Measurements from ENCODE around the gene TNFAIP8L1.
A peak's percentile ranks its signal among the peaks of the same experiment; 100 is the strongest.

The TNFAIP8L1 gene

GRCh38 chr19:4602915-4603314 is 36.4 kb upstream of the TNFAIP8L1 start:
- H3K27me3 ChIP-seq (ENCODE audit: control insufficient read depth in 3 of 3, insufficient read depth in 3 of 3, low read depth in 1 of 3, low read length in 3 of 3) = no peaks in the 10 kb centered on the region
- no peak overlapping the region for H3K23ac ChIP-seq (ENCODE audit: low read depth, low read length, poor library complexity)
- no peak overlapping the region for H2BK5ac ChIP-seq (ENCODE audit: low read length)
- peaks cover 5 to 12% of the 10 kb centered on the region in 2 donors for H3K4me1 ChIP-seq (ENCODE audit: control insufficient read depth in 2 of 2, insufficient read depth in 1 of 2, low read depth in 1 of 2, low read length in 2 of 2)
- no peak overlapping the region for H3K9ac ChIP-seq (ENCODE audit: low read depth, low read length, poor library complexity)
- H2BK120ac ChIP-seq (ENCODE audit: low read depth, low read length) = no peak overlapping the region
- H3K14ac ChIP-seq (ENCODE audit: low read length) = no peak overlapping the region
- H2BK15ac ChIP-seq (ENCODE audit: low read length) = no peak overlapping the region
- H4K8ac ChIP-seq (ENCODE audit: low read depth, low read length) = no peak overlapping the region
- H2AFZ ChIP-seq (ENCODE audit: low read length) = no peak overlapping the region
- DNase-seq (ENCODE audit: low spot score) = no peak
- H2AK5ac ChIP-seq (ENCODE audit: low read depth, low read length) = no peak overlapping the region
- H3K36me3 ChIP-seq (replicated peaks in 1 of 2; ENCODE audit: control insufficient read depth in 2 of 2, insufficient read depth in 2 of 2, low read length in 2 of 2) = no peaks in the 10 kb centered on the region
- peaks cover 0 to 2% of the 10 kb centered on the region in 2 donors for H3K9me3 ChIP-seq (replicated peaks in 1 of 2; ENCODE audit: control insufficient read depth in 2 of 2, insufficient read depth in 1 of 2, low read depth in 1 of 2, low read length in 2 of 2)
- no peak overlapping the region for H3K4me3 ChIP-seq (ENCODE audit: low read length in 2 of 2)
- no peak overlapping the region for H4K91ac ChIP-seq (ENCODE audit: low read depth, low read length, poor library complexity)
- H3K18ac ChIP-seq (ENCODE audit: low read length) = no peak overlapping the region
- no peak overlapping the region for H3K4me2 ChIP-seq (ENCODE audit: insufficient read depth, low read length, poor library complexity, severe bottlenecking)
- no peak overlapping the region for H3K4ac ChIP-seq (ENCODE audit: low read length)
- H2BK12ac ChIP-seq (ENCODE audit: low read length) = no peak overlapping the region
- 100% methylated on average over 1 of the region's 1 CpG; no CpG with 5 or more reads in 1 of the 2 donors for WGBS, 2 donors (ENCODE audit: extremely low coverage in 2 of 2, insufficient read length in 2 of 2, insufficient replicate concordance in 1 of 2)
- H3K79me1 ChIP-seq (ENCODE audit: low read depth, low read length) = peaks cover 3% of the 10 kb centered on the region
- no peak overlapping the region for H3K27ac ChIP-seq (replicated peaks; ENCODE audit: low read length)

- H2AK5ac ChIP-seq (ENCODE audit: low read depth, low read length) = peak overlapping the region; percentile 16
- H4K91ac ChIP-seq (ENCODE audit: low read depth, low read length, poor library complexity) = no peak overlapping the region
- H2BK120ac ChIP-seq (ENCODE audit: low read depth, low read length) = no peak overlapping the region
- no peak overlapping the region for H3K14ac ChIP-seq (ENCODE audit: low read length)
- no peaks in the 10 kb centered on the region for H3K27me3 ChIP-seq (ENCODE audit: control insufficient read depth in 3 of 3, insufficient read depth in 3 of 3, low read depth in 1 of 3, low read length in 3 of 3)
- H3K9ac ChIP-seq (ENCODE audit: low read depth, low read length, poor library complexity) = no peak overlapping the region
- no CpG with 5 or more reads among the region's 6 CpGs for WGBS, 2 donors (ENCODE audit: extremely low coverage in 2 of 2, insufficient read length in 2 of 2, insufficient replicate concordance in 1 of 2)
- peaks cover 3 to 5% of the 10 kb centered on the region in 2 donors for H3K4me1 ChIP-seq (ENCODE audit: control insufficient read depth in 2 of 2, insufficient read depth in 1 of 2, low read depth in 1 of 2, low read length in 2 of 2)
- no peak overlapping the region for H3K18ac ChIP-seq (ENCODE audit: low read length)
- no peaks in the 10 kb centered on the region for H3K9me3 ChIP-seq (replicated peaks in 1 of 2; ENCODE audit: control insufficient read depth in 2 of 2, insufficient read depth in 1 of 2, low read depth in 1 of 2, low read length in 2 of 2)
- no peak for DNase-seq (ENCODE audit: low spot score)
- H3K4me2 ChIP-seq (ENCODE audit: insufficient read depth, low read length, poor library complexity, severe bottlenecking) = no peak overlapping the region
- H3K23ac ChIP-seq (ENCODE audit: low read depth, low read length, poor library complexity) = no peak overlapping the region
- H2BK15ac ChIP-seq (ENCODE audit: low read length) = no peak overlapping the region
- H2BK12ac ChIP-seq (ENCODE audit: low read length) = no peak overlapping the region
- no peak overlapping the region for H2AFZ ChIP-seq (ENCODE audit: low read length)
- H3K4ac ChIP-seq (ENCODE audit: low read length) = no peak overlapping the region
- H3K79me1 ChIP-seq (ENCODE audit: low read depth, low read length) = no peaks in the 10 kb centered on the region
- no peak overlapping the region for H2BK5ac ChIP-seq (ENCODE audit: low read length)
- no peak overlapping the region for H3K4me3 ChIP-seq (ENCODE audit: low read length in 2 of 2)
- no peak overlapping the region for H4K8ac ChIP-seq (ENCODE audit: low read depth, low read length)
- no peaks in the 10 kb centered on the region for H3K36me3 ChIP-seq (replicated peaks in 1 of 2; ENCODE audit: control insufficient read depth in 2 of 2, insufficient read depth in 2 of 2, low read length in 2 of 2)
- no peak overlapping the region for H3K27ac ChIP-seq (replicated peaks; ENCODE audit: low read length)
Measured at GRCh38 chr19:4604912-4605311, 34.4 kb upstream of the TNFAIP8L1 start.

- Histone ChIP-seq H2BK12ac (ENCODE audit: low read length) (no peak overlapping the region), H3K9me3 (replicated peaks in 1 of 2; ENCODE audit: control insufficient read depth in 2 of 2, insufficient read depth in 1 of 2, low read depth in 1 of 2, low read length in 2 of 2) (no peaks in the 10 kb centered on the region), H4K91ac (ENCODE audit: low read depth, low read length, poor library complexity) (no peak overlapping the region), H2AFZ (ENCODE audit: low read length) (no peak overlapping the region), H3K79me1 (ENCODE audit: low read depth, low read length) (no peaks in the 10 kb centered on the region), H2BK5ac (ENCODE audit: low read length) (no peak overlapping the region), H3K27me3 (ENCODE audit: control insufficient read depth in 3 of 3, insufficient read depth in 3 of 3, low read depth in 1 of 3, low read length in 3 of 3) (no peaks in the 10 kb centered on the region), H3K27ac (replicated peaks; ENCODE audit: low read length) (no peak overlapping the region), H3K4me1 (ENCODE audit: control insufficient read depth in 2 of 2, insufficient read depth in 1 of 2, low read depth in 1 of 2, low read length in 2 of 2) (peaks cover 5 to 7% of the 10 kb centered on the region in 2 donors), H3K23ac (ENCODE audit: low read depth, low read length, poor library complexity) (no peak overlapping the region), H3K14ac (ENCODE audit: low read length) (no peak overlapping the region), H4K8ac (ENCODE audit: low read depth, low read length) (no peak overlapping the region), H2AK5ac (ENCODE audit: low read depth, low read length) (no peak overlapping the region), H3K18ac (ENCODE audit: low read length) (no peak overlapping the region), H2BK120ac (ENCODE audit: low read depth, low read length) (no peak overlapping the region), H3K4ac (ENCODE audit: low read length) (no peak overlapping the region), H3K36me3 (replicated peaks in 1 of 2; ENCODE audit: control insufficient read depth in 2 of 2, insufficient read depth in 2 of 2, low read length in 2 of 2) (no peaks in the 10 kb centered on the region), H3K4me2 (ENCODE audit: insufficient read depth, low read length, poor library complexity, severe bottlenecking) (no peak overlapping the region), H2BK15ac (ENCODE audit: low read length) (no peak overlapping the region), H3K9ac (ENCODE audit: low read depth, low read length, poor library complexity) (no peak overlapping the region), H3K4me3 (ENCODE audit: low read length in 2 of 2) (no peak overlapping the region)
- WGBS, 2 donors (ENCODE audit: extremely low coverage in 2 of 2, insufficient read length in 2 of 2, insufficient replicate concordance in 1 of 2) = no CpG with 5 or more reads among the region's 5 CpGs
- DNase-seq (ENCODE audit: low spot score) = no peak
Measured at GRCh38 chr19:4606181-4606580, 33.1 kb upstream of the TNFAIP8L1 start.

GRCh38 chr19:4606921-4607678 is 32.2 kb upstream of the TNFAIP8L1 start:
- Histone ChIP-seq H3K4me2 (ENCODE audit: insufficient read depth, low read length, poor library complexity, severe bottlenecking) (peak overlapping the region; percentile 45), H2BK15ac (ENCODE audit: low read length) (no peak overlapping the region), H2AFZ (ENCODE audit: low read length) (peak overlapping the region; percentile 85), H3K4me3 (ENCODE audit: low read length in 2 of 2) (peak overlapping the region; percentile 11 to 63), H3K9ac (ENCODE audit: low read depth, low read length, poor library complexity) (peak overlapping the region; percentile 73), H3K14ac (ENCODE audit: low read length) (no peak overlapping the region), H3K4ac (ENCODE audit: low read length) (no peak overlapping the region), H3K4me1 (ENCODE audit: control insufficient read depth in 2 of 2, insufficient read depth in 1 of 2, low read depth in 1 of 2, low read length in 2 of 2) (peaks cover 5 to 7% of the 10 kb centered on the region in 2 donors), H2BK5ac (ENCODE audit: low read length) (peak overlapping the region; percentile 7), H2BK120ac (ENCODE audit: low read depth, low read length) (no peak overlapping the region), H3K36me3 (replicated peaks in 1 of 2; ENCODE audit: control insufficient read depth in 2 of 2, insufficient read depth in 2 of 2, low read length in 2 of 2) (no peaks in the 10 kb centered on the region), H3K27me3 (ENCODE audit: control insufficient read depth in 3 of 3, insufficient read depth in 3 of 3, low read depth in 1 of 3, low read length in 3 of 3) (no peaks in the 10 kb centered on the region), H3K79me1 (ENCODE audit: low read depth, low read length) (no peaks in the 10 kb centered on the region), H3K18ac (ENCODE audit: low read length) (peak overlapping the region; percentile 98), H3K27ac (replicated peaks; ENCODE audit: low read length) (peak overlapping the region; percentile 87), H4K8ac (ENCODE audit: low read depth, low read length) (no peak overlapping the region), H2AK5ac (ENCODE audit: low read depth, low read length) (no peak overlapping the region), H2BK12ac (ENCODE audit: low read length) (peak overlapping the region; percentile 94), H3K23ac (ENCODE audit: low read depth, low read length, poor library complexity) (peak overlapping the region; percentile 60), H4K91ac (ENCODE audit: low read depth, low read length, poor library complexity) (peak overlapping the region; percentile 80), H3K9me3 (replicated peaks in 1 of 2; ENCODE audit: control insufficient read depth in 2 of 2, insufficient read depth in 1 of 2, low read depth in 1 of 2, low read length in 2 of 2) (no peaks in the 10 kb centered on the region)
- DNase-seq (ENCODE audit: low spot score) = peak; percentile 75
- WGBS, 2 donors (ENCODE audit: extremely low coverage in 2 of 2, insufficient read length in 2 of 2, insufficient replicate concordance in 1 of 2) = no CpG with 5 or more reads among the region's 35 CpGs

All from neuronal stem cell (in vitro differentiated cells).